KG1 (cell line): Measurements from ENCODE around the gene RNF41.

ENCODE experiments used
- DNase-seq: peaks from one replicate; lab custom pipeline; 2025; lab: John Stamatoyannopoulos, UW

The RNF41 gene

GRCh38 chr12:56243731-56244181 is 22.0 kb upstream of the RNF41 start:
- no peak for DNase-seq

GRCh38 chr12:56242986-56243385 is 21.3 kb upstream of the RNF41 start:
- DNase-seq: no peak

GRCh38 chr12:56241424-56242303 is 19.9 kb upstream of the RNF41 start:
- no peak for DNase-seq

- no peak for DNase-seq
Observed at GRCh38 chr12:56237552-56237951, 15.8 kb upstream of the RNF41 start.

DNA sequence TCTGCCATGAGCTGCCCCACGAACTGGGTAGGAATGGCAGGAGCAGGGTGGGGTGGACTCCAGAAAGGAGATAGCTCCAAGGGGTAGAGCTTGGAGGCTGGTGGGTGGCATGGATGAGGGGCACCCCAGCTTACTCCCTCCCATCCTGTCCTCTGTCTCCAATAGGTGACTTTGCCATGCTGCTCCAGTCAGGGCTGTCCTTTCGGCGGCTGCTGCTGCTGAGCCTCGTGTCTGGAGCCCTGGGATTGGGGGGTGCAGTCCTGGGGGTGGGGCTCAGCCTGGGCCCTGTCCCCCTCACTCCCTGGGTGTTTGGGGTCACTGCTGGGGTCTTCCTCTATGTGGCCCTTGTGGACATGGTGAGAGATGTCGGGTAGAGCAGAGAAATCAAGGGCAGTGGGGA is 15.3 kb upstream of the RNF41 start:
- DNase-seq: no peak

DNA sequence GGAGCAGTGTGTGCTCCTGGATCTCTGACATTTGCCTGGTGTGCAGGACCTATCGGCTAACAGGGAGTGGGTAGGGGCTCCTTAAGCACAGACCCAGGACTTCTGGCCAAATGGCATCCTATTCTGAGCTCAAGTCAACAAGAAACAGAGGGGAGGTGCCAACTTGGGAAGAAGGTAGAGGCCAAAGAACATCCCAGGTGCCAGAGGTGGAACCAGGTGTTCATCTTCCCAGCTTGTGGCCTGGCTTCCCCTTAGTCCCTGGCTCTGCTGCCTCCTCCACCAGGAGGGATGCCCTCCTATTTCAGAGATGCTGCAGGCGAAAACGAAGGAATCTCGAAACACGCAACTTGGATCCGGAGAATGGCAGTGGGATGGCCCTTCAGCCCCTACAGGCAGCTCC is 14.4 kb upstream of the RNF41 start:
- DNase-seq: no peak

- no peak for DNase-seq
Observed at GRCh38 chr12:56234746-56235436, 13.2 kb upstream of the RNF41 start.

- DNase-seq: no peak
Observed at GRCh38 chr12:56231184-56231582, 9.5 kb upstream of the RNF41 start.

DNA sequence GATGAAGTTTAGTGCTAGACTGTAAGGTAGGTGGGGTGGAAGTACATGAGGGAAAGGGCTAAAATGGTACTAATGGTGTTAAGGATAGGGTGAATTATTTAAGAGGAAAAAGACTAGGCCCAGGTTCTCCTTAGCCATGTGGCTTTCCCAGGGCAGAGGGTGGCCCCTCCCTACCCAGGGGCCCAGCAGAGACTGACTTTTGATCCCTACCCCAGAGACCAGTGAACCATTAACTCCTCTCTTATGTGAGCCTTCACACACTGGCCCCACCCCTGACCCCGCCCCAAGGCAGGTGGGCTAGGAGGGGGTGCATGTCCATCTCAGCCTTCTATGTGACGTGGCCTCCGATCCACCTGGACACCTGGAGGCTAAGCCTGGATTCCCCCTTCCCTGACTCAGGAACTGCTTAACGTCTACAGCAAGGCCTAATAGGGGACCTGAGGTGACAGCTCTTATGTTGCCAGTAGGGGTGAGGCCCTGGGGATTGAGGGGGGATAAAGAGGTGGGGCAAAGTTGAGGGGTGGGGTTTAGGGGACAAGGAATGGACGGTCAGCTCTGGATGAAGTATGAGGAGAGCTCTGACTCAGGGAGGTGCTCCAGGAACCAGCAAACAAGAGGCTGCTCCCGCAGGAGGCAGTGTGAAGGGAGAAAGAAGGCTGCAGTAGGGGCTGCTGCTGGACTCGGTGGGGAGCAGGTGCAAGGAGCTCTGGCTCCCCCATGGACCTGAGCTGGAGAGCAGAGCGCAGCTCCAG is 8.9 kb upstream of the RNF41 start:
- DNase-seq: no peak

DNA sequence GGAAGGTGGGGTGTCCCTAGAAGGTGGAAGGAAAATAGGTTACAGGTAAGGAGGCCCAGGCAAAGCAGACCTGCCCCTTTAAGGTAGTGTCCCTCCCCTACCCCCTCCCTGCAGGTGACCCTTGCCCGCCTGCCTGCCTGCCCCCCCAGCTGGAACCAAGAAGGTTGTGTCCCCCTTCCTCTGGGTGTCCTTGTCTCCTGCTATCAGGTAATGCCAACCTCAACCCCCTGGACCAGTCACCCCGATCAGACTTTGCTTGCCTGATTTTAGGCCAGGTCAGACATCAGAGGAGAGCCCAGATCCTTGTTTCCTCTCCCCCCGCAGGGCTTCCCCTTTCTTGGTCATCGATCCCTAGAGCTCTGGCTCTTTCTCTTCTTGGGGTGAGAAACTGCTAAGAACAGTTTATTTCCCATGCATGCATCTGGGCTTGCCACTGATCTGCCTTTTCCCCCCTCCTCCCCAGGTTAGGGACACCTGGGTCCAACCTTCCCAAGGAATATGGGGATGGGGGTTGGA is 8.3 kb upstream of the RNF41 start, which contains the start of gene SLC39A5:
Gene SLC39A5, plus strand, starts transcription at position 136 of the 516 bp plus-strand sequence. CDS start 1,224 bp downstream, outside the sequence.
- DNase-seq: no peak

DNA sequence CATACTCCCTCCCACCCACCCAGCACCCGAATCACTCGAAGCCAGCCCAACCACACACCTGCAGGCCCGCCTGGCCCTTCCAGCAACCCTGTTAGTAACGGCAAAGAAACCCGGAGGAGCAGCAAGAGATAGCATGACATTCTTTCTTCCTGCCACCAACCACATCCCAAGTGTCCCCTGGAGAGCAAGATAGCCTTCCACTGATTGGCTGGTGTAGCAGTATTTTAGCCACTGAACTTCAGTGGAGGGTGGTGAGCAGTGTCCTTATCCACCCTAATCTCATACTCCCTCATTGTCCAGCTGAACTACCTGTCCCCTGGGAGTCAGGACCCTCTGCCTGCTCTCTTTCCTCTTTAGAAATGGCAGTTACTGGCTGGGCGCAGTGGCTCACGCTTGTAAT is 7.4 kb upstream of the RNF41 start:
- DNase-seq: no peak

- DNase-seq: no peak
Observed at GRCh38 chr12:56224954-56225353, 3.2 kb upstream of the RNF41 start.

DNA sequence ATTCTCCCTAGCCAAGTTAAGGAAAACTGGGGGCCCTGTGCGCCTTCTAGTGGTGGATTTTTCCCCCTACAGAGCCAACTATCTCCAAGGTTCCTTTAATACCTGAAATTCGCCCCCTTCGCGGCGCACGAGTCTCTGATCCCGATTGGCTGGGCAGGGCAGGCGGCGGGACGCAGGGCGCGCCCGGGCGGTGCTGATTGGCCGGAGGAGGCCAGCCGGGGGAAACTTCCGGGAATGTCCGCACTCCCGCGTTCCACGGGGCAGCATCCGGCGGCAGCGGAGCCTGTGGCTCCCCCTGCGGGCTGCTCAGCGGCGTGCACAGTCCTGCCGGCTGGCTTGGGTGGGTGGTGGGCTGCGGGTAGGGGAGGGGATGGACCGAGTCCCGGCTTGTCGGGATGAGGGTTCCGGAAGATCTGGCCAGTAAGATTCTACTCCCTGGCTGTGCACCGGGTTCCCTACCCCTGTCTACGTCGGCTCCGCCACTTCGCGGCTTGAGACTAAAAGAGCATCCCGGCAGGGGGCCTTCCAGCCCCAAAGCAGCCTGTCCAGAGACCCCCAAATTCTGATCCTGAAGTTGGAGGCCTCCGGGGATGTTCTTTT is 2.5 kb upstream of the RNF41 start, which contains the start of gene NABP2:
Gene NABP2, plus strand, starts transcription at position 241 of the 600 bp plus-strand sequence. CDS start 515 bp downstream, outside the sequence.
- peak; percentile 41 for DNase-seq

DNA sequence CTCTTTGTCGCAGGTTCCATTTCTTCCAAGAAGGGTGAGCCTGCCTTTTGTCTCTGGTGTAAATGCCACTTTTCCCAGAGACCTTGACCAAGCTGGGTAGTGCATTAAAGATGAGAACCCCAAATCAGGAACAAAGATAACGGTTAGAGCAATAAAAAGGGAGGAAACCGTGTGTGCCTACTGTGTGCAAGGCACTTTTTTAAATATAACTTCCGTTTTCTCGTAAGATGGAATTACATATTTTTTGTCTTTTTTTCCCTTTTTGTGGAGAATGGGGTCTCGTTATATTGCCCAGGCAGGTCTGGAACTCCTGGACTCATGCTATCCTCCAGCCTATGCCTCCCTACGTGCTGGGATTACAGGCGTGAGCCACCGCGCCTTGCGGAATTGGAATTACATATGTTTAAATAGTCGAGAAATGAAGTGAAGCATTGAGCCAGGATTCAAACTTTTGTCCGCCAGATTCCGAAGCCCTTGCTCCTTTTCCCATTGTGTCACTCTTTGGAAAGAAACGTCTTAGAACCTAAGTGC is 1.9 kb upstream of the RNF41 start:
- DNase-seq: no peak

DNA sequence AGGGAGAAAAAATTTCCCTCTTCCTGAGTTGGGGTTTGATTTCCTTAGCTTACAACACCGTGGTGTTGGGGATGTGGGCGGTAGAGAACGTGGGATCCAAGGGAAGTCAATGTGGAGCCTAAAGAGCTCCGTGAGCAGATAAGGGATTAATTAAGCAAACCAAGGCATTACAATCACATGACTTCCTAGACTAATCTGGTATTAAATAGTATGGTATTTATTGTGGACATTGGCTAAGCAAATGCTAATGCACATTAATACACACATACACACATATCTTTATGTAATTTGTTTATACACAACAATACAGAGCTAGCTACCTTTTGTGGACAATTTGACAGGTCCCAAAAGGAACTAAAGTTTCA is 791 bp upstream of the RNF41 start:
- DNase-seq: no peak

GRCh38 chr12:56221232-56221756 is 428 bp downstream of the RNF41 start:
- no peak for DNase-seq

- no peak for DNase-seq
Observed at GRCh38 chr12:56220611-56221231, 1.0 kb downstream of the RNF41 start.

- no peak for DNase-seq
Observed at GRCh38 chr12:56219840-56220239, 1.9 kb downstream of the RNF41 start.

GRCh38 chr12:56216461-56216860 is 5.3 kb downstream of the RNF41 start:
- DNase-seq: no peak

DNA sequence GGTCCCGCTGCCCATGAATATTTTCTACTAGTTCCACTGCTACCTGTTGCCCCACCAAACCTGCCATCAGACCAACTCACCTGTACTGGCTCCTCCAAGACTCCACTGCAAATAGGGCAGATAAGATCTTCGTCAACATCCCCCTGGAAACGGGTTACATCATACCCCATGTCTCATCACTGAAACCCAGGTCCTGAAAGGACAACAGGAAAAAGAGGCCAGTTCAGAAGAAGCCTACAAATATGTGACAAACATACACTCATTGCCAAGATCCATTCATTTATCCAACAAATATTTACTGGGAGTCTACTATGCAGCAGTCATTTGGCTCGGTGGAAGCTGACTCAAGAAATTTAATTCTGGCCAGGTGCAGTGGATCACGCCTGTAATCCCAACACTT is 7.8 kb downstream of the RNF41 start:
- DNase-seq: no peak

- no peak for DNase-seq
Observed at GRCh38 chr12:56212361-56212760, 9.4 kb downstream of the RNF41 start.
